SIG-M5 (cell line): ENCODE results near the gene MGAT4A.

ENCODE experiments used
- DNase-seq: peaks from one replicate; lab custom pipeline; 2025; lab: John Stamatoyannopoulos, UW

MGAT4A gene

GRCh38 chr2:98658816-98659490 is 72.0 kb downstream of the MGAT4A start:
- DNase-seq, result no peak

GRCh38 chr2:98656800-98657199 is 74.1 kb downstream of the MGAT4A start:
- DNase-seq, result peak; percentile 82

- peak; percentile 8 for DNase-seq
Measured at GRCh38 chr2:98654699-98655495, 76.0 kb downstream of the MGAT4A start.

- DNase-seq, result no peak
Measured at GRCh38 chr2:98650998-98651397, 79.9 kb downstream of the MGAT4A start.

- DNase-seq, result no peak
Measured at GRCh38 chr2:98649992-98650375, 80.9 kb downstream of the MGAT4A start.

- DNase-seq, result peak; percentile 57
Measured at GRCh38 chr2:98649135-98649991, 81.6 kb downstream of the MGAT4A start.

- DNase-seq, result no peak
Measured at GRCh38 chr2:98648451-98648850, 82.5 kb downstream of the MGAT4A start.

GRCh38 chr2:98647636-98648035 is 83.3 kb downstream of the MGAT4A start:
- DNase-seq, result no peak

GRCh38 chr2:98643496-98644100 is 87.3 kb downstream of the MGAT4A start:
- DNase-seq, result no peak

- no peak for DNase-seq
Measured at GRCh38 chr2:98637401-98638147, 93.4 kb downstream of the MGAT4A start.

GRCh38 chr2:98634406-98635092 is 96.4 kb downstream of the MGAT4A start:
- DNase-seq, result no peak

GRCh38 chr2:98632351-98632750 is 98.6 kb downstream of the MGAT4A start:
- DNase-seq, result no peak

- DNase-seq, result no peak
Measured at GRCh38 chr2:98623657-98624056, 107.3 kb downstream of the MGAT4A start.

GRCh38 chr2:98617149-98617548 is 113.8 kb downstream of the MGAT4A start:
- DNase-seq, result no peak

- DNase-seq, result no peak
Measured at GRCh38 chr2:98615481-98615880, 115.5 kb downstream of the MGAT4A start.

GRCh38 chr2:98614024-98614739 is 116.8 kb downstream of the MGAT4A start:
- DNase-seq, result no peak

GRCh38 chr2:98608962-98609604 is 121.8 kb downstream of the MGAT4A start:
- DNase-seq, result no peak

- peak; percentile 40 for DNase-seq
Measured at GRCh38 chr2:98608116-98608961, 122.6 kb downstream of the MGAT4A start, which contains the start of the genes COA5 and UNC50. Gene COA5, minus strand, starts transcription at chr2:98608512. Its CDS starts 107 bp downstream, at chr2:98608405. Gene UNC50, plus strand, starts transcription at chr2:98608589. Its CDS starts 1,171 bp downstream, at chr2:98609760.
